ENCODE measurements around the gene GRIK1. TPM values are rescaled to one million over a fixed set of nuclear protein-coding genes. Genes with fewer than 3 reads are reported as not detected.

The GRIK1 gene
- total RNA-seq, 4 donors from 2014 or later = 0.44 to 4.1 (median 2.6) TPM

DNA sequence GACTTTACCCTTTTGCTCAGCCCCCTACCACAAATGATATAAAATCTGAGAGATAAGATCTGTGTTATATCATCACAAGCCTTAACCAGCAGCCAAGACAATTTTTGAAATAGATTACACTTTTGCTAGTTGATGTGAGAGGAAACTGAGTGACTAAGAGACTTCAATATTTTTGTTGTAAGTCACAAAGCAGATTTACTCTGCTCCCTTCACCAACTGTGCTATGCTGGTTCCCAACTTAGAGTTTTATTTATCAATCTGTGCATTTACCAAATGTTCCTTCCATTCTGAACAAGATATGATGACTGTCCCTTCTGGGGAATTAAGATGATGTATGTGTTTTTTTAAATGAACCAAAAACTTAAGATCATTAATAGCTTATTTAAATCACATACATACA, 12.1 kb upstream of the GRIK1 start:
- no peak overlapping the region for H3K27ac ChIP-seq
- no peaks in the 10 kb centered on the region for H3K27me3 ChIP-seq
- H3K4me3 ChIP-seq = no peak overlapping the region
- no peaks in the 10 kb centered on the region for H3K36me3 ChIP-seq
- H3K9me3 ChIP-seq = no peaks in the 10 kb centered on the region
- TF ChIP-seq EP300 (IDR thresholded peaks at IDR 0.05) (no peak), POLR2A (IDR thresholded peaks at IDR 0.05) (no peak)
- TF ChIP-seq, protein P1, sequence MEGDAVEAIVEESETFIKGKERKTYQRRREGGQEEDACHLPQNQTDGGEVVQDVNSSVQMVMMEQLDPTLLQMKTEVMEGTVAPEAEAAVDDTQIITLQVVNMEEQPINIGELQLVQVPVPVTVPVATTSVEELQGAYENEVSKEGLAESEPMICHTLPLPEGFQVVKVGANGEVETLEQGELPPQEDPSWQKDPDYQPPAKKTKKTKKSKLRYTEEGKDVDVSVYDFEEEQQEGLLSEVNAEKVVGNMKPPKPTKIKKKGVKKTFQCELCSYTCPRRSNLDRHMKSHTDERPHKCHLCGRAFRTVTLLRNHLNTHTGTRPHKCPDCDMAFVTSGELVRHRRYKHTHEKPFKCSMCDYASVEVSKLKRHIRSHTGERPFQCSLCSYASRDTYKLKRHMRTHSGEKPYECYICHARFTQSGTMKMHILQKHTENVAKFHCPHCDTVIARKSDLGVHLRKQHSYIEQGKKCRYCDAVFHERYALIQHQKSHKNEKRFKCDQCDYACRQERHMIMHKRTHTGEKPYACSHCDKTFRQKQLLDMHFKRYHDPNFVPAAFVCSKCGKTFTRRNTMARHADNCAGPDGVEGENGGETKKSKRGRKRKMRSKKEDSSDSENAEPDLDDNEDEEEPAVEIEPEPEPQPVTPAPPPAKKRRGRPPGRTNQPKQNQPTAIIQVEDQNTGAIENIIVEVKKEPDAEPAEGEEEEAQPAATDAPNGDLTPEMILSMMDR (IDR thresholded peaks at IDR 0.05) = no peak
- DNase-seq (ENCODE audit: low spot score in 2 of 2) = no peak
- H3K4me1 ChIP-seq = no peaks in the 10 kb centered on the region

DNA sequence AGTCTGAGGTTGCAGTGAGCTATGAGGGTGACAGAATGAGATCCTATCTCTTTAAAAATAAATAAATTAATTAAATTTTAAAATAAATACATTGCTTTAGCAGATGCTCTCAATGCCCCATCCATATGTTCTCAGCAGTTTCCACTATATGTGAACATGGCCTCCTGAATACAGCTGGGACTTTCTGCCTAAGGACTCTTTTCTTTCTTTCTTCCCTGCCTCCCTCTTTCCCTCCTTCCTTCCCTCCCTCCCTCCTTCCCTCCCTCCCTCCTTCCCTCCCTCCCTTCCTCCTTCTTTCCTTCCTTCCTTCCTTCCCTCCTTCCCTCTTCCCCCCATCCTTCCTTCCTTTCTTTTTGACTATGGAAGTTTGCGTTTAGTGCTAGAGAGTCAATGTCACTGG, 10.2 kb upstream of the GRIK1 start:
- H3K27me3 ChIP-seq = no peaks in the 10 kb centered on the region
- H3K4me3 ChIP-seq = no peak overlapping the region
- 88% methylated on average over 1 of the region's 1 CpG for WGBS, 2 donors
- TF ChIP-seq, protein P1 (IDR thresholded peaks at IDR 0.05) = no peak
- TF ChIP-seq EP300 (IDR thresholded peaks at IDR 0.05) (no peak), POLR2A (IDR thresholded peaks at IDR 0.05) (no peak)
- DNase-seq (ENCODE audit: low spot score in 2 of 2) = no peak
- no peaks in the 10 kb centered on the region for H3K9me3 ChIP-seq
- H3K4me1 ChIP-seq = no peaks in the 10 kb centered on the region
- H3K27ac ChIP-seq = no peak overlapping the region
- H3K36me3 ChIP-seq = no peaks in the 10 kb centered on the region

- Histone ChIP-seq H3K27ac (no peak overlapping the region), H3K36me3 (no peaks in the 10 kb centered on the region), H3K4me1 (no peaks in the 10 kb centered on the region), H3K9me3 (no peaks in the 10 kb centered on the region), H3K27me3 (no peaks in the 10 kb centered on the region), H3K4me3 (no peak overlapping the region)
- TF ChIP-seq, protein P1 (IDR thresholded peaks at IDR 0.05) = no peak
- TF ChIP-seq EP300 (IDR thresholded peaks at IDR 0.05) (no peak), POLR2A (IDR thresholded peaks at IDR 0.05) (no peak)
- DNase-seq (ENCODE audit: low spot score in 2 of 2) = no peak
- WGBS, 2 donors = 70 to 72% methylated on average over 9 of the region's 9 CpGs
Observed at GRCh38 chr21:29947119-29947518, 7.3 kb upstream of the GRIK1 start.

DNA sequence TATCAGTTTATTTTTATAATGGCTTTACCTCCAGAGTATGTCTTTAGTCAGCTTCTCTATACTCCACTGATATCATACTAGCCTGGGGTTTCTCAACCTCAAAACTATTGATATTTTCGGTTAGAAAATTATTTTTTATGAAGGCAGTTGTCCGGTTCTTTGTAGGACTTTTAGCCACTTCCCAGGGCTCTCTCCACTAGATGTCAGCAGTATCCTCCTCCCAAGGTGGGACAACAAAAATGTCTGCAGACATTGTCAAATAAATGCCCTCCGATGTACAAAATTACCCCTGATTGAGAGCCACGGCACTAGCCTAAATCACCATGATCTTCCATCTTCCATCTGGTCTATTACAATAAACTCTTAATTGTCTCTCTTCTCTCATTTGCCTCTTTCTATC, 4.1 kb upstream of the GRIK1 start:
- Histone ChIP-seq H3K27me3 (peaks cover 0 to 22% of the 10 kb centered on the region in 2 donors), H3K4me1 (peaks cover 0 to 16% (median 1%) of the 10 kb centered on the region in 4 donors), H3K36me3 (no peaks in the 10 kb centered on the region), H3K4me3 (no peak overlapping the region), H3K27ac (no peak overlapping the region), H3K9me3 (no peaks in the 10 kb centered on the region)
- TF ChIP-seq POLR2A (IDR thresholded peaks at IDR 0.05) (no peak), EP300 (IDR thresholded peaks at IDR 0.05) (no peak)
- TF ChIP-seq, protein P1 (IDR thresholded peaks at IDR 0.05) = no peak
- DNase-seq (ENCODE audit: low spot score in 2 of 2) = no peak
- WGBS, 2 donors = 51 to 63% methylated on average over 4 of the region's 4 CpGs

DNA sequence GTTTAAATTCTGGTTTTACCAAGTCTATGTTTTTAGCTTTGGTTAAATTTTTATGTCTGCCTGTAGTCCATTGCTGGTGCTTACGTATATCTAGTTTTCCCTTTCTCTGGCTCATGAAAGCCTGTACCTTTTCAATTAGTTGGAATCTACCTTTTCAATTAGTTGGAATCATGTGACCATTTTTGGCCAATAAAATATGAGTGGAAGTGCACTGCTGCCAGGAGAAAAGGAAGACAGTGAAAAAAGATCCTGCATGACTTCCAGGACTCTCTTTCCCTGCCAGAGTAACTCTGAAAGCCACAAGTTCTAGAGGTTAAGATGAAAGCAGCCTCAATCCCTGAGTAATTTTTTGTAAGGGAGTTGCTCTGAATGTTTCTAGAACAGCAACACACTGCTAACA, 2.2 kb upstream of the GRIK1 start:
- Histone ChIP-seq H3K27ac (no peak overlapping the region), H3K36me3 (no peaks in the 10 kb centered on the region), H3K9me3 (no peaks in the 10 kb centered on the region), H3K27me3 (peaks cover 0 to 33% of the 10 kb centered on the region in 2 donors), H3K4me3 (no peak overlapping the region), H3K4me1 (peaks cover 0 to 18% (median 1%) of the 10 kb centered on the region in 4 donors)
- TF ChIP-seq EP300 (IDR thresholded peaks at IDR 0.05) (no peak), POLR2A (IDR thresholded peaks at IDR 0.05) (no peak)
- TF ChIP-seq, protein P1 (IDR thresholded peaks at IDR 0.05) = no peak
- no peak for DNase-seq (ENCODE audit: low spot score in 2 of 2)
- 93 to 94% methylated on average over 1 of the region's 1 CpG for WGBS, 2 donors

Measured in tibial nerve (tissue), 4 donors.